Brain microvascular endothelial cell (primary cell): ENCODE results near the gene ZNF3.

Source experiments
- DNase-seq: peaks from one replicate; pipeline ENCODE4 v3.0.0-alpha.2; 2020
- H3K27ac ChIP-seq: fragments of 250-450 bp; sonication (Bioruptor Pico); 2 replicates; pipeline ENCODE4 v1.5.1; 2020; ENCODE audit warnings: mild to moderate bottlenecking, moderate library complexity
- H3K27me3 ChIP-seq: fragments of 250-450 bp; sonication (Bioruptor Pico); replicated peaks from 2 replicates; pipeline ENCODE4 v1.5.1; 2020; ENCODE audit warnings: mild to moderate bottlenecking
- H3K36me3 ChIP-seq: fragments of 250-450 bp; sonication (Bioruptor Pico); replicated peaks from 2 replicates; pipeline ENCODE4 v1.5.1; 2020; ENCODE audit warnings: mild to moderate bottlenecking
- H3K4me3 ChIP-seq: 2 replicates; pipeline ENCODE4 v1.5.1; 2011; ENCODE audit warnings: low read depth, mild to moderate bottlenecking, control low read depth, low read length, moderate library complexity
- CTCF ChIP-seq: IDR thresholded peaks from 2 replicates; pipeline ENCODE4 v1.5.1; 2011; ENCODE audit warnings: low read depth, mild to moderate bottlenecking, moderate library complexity, low read length, control low read depth, inconsistent platforms; ENCODE audit errors: missing control alignments
- in situ Hi-C: cut with HindIII; loops from 2 replicates; pipeline ENCODE4 v1.10.0; 2017; ENCODE audit warnings: low sequenced_read_pairs, low pct_ligation_motif_present

ZNF3 gene

GRCh38 chr7:100024020-100024619, 57.4 kb downstream of the ZNF3 start:
- in situ Hi-C loops: no loop called here
- no peak for DNase-seq
- no peak overlapping the region for H3K27ac ChIP-seq
- peaks cover 44% of the 10 kb centered on the region for H3K36me3 ChIP-seq
- TF ChIP-seq CTCF: no peak
- no peak overlapping the region for H3K4me3 ChIP-seq
- H3K27me3 ChIP-seq: no peaks in the 10 kb centered on the region

- no peak overlapping the region for H3K27ac ChIP-seq
- in situ Hi-C loops: no loop called here
- H3K36me3 ChIP-seq: peaks cover 46% of the 10 kb centered on the region
- DNase-seq: no peak
- H3K4me3 ChIP-seq: no peak overlapping the region
- no peak for TF ChIP-seq CTCF
- no peaks in the 10 kb centered on the region for H3K27me3 ChIP-seq
These were observed 58.0 kb downstream of the ZNF3 start for GRCh38 chr7:100023526-100023925.

DNA sequence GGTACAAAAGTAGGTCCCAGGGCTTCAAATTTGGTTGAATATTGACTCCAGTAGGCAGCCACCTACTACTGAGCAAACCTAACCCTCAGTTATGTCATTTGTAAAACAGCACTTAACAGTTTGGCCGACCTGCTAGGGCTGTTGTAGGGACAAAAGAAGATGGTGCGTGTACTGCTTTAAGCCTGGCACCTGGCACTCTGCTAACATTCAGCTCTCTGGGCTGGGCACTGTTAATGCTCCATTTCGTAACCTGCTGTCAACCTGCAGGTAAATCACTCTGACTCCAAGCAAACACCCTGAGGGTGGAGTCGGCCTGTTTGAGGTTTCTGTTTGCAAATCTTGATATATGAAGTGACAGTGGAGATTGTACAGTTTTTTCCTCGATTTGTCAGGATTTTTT, 58.9 kb downstream of the ZNF3 start:
- in situ Hi-C loops: no loop called here
- no peak overlapping the region for H3K27ac ChIP-seq
- peaks cover 38% of the 10 kb centered on the region for H3K36me3 ChIP-seq

DNA sequence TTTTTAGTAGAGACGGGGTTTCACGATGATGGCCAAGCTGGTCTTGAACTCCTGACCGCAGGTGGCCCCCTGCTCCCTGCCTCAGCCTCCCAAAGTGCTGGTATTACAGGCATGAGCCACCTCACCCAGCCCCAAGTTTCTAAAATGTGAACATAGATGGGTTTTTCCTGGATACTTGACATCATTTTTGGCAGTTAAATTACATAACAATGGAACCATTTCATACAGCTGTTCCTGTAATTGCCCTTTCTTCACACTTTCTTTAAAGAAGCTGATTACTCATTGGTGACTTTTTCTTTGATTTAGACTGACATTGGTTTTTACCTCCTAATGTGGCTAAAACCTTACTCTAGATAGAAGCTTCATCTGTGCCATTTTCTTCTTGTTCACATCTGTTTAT, 60.2 kb downstream of the ZNF3 start:
- Histone ChIP-seq H3K36me3 (peaks cover 29% of the 10 kb centered on the region), H3K27me3 (no peaks in the 10 kb centered on the region)
- in situ Hi-C loops: no loop called here

More for the DNA sequence above, 58.9 kb downstream of the ZNF3 start:
- TF ChIP-seq CTCF: no peak
- H3K27me3 ChIP-seq: no peaks in the 10 kb centered on the region
- no peak overlapping the region for H3K4me3 ChIP-seq
- DNase-seq: no peak

More for the DNA sequence above, 60.2 kb downstream of the ZNF3 start:
- no peak overlapping the region for H3K27ac ChIP-seq
- no peak for TF ChIP-seq CTCF
- H3K4me3 ChIP-seq: no peak overlapping the region
- DNase-seq: no peak
